CD14-positive monocyte (primary cell): ENCODE data around the gene CALR. TPM values are rescaled to one million over a fixed set of nuclear protein-coding genes. Genes with fewer than 3 reads are reported as not detected.
A peak's percentile ranks its signal among the peaks of the same experiment; 100 is the strongest.

Source experiments
- DNase-seq, 3 donors: peaks; one replicate each; pipeline ENCODE4 v3.0.0-alpha.2; 2011 to 2022
- H2AFZ ChIP-seq: 2 replicates; pipeline ENCODE4 v1.6.0; 2012; ENCODE audit warnings: mild to moderate bottlenecking, low read depth, low read length, inconsistent platforms; ENCODE audit not compliant: insufficient read depth, poor library complexity, severe bottlenecking
- H3K27ac ChIP-seq, 2 donors: 1 replicate in 1 of 2; 2 replicates in 1 of 2; pipeline ENCODE4 v1.5.1; 2012 to 2013; ENCODE audit warnings: low read length in 2 of 2, control low read depth in 1 of 2, inconsistent platforms in 1 of 2, low read depth in 1 of 2, mild to moderate bottlenecking in 1 of 2
- H3K27me3 ChIP-seq, 2 donors: one replicate each; pipeline versions ENCODE4 v1.6.0 to v1.6.1; 2011 to 2013; ENCODE audit warnings: low read length in 2 of 2; ENCODE audit not compliant: control insufficient read depth in 2 of 2, insufficient read depth in 2 of 2
- H3K36me3 ChIP-seq, 2 donors: replicated peaks in 1 of 2; 1 replicate in 1 of 2; 2 replicates in 1 of 2; pipeline versions ENCODE4 v1.5.1 to v1.6.1; 2012 to 2013; ENCODE audit warnings: low read length in 2 of 2, control low read depth in 1 of 2, inconsistent platforms in 1 of 2, mild to moderate bottlenecking in 1 of 2; ENCODE audit not compliant: insufficient read depth in 2 of 2, control insufficient read depth in 1 of 2
- H3K4me1 ChIP-seq, 2 donors: 1 replicate in 1 of 2; 2 replicates in 1 of 2; pipeline versions ENCODE4 v1.5.1 to v1.6.1; 2012 to 2013; ENCODE audit warnings: low read length in 2 of 2, control low read depth in 1 of 2, inconsistent platforms in 1 of 2, mild to moderate bottlenecking in 1 of 2, moderate library complexity in 1 of 2; ENCODE audit not compliant: insufficient read depth in 2 of 2, control insufficient read depth in 1 of 2
- H3K4me2 ChIP-seq: replicated peaks from 2 replicates; pipeline ENCODE3; 2012; ENCODE audit warnings: low read length, moderate library complexity, mild to moderate bottlenecking; ENCODE audit not compliant: poor library complexity, severe bottlenecking; ENCODE audit errors: extremely low read depth
- H3K4me3 ChIP-seq, 3 experiments: fragments of 200-600 bp in 1 of 3; sonication (generic) in 1 of 3; replicated peaks in 1 of 3; 1 replicate in 2 of 3; 2 replicates in 1 of 3; pipeline ENCODE4 v1.5.1; 2011 to 2013; ENCODE audit warnings: low read length in 3 of 3, mild to moderate bottlenecking in 3 of 3, control low read depth in 2 of 3, low read depth in 2 of 3, inconsistent platforms in 1 of 3, moderate library complexity in 1 of 3
- H3K79me2 ChIP-seq: 2 replicates; pipeline ENCODE4 v1.6.0; 2012; ENCODE audit warnings: mild to moderate bottlenecking, control low read depth, inconsistent platforms, low read length, moderate library complexity; ENCODE audit not compliant: insufficient read depth
- H3K9ac ChIP-seq: 2 replicates; pipeline ENCODE4 v1.6.0; 2017; ENCODE audit warnings: low read length, mild to moderate bottlenecking; ENCODE audit not compliant: insufficient read depth, poor library complexity, severe bottlenecking
- H3K9me3 ChIP-seq, 2 donors: replicated peaks in 1 of 2; 1 replicate in 1 of 2; 2 replicates in 1 of 2; pipeline versions ENCODE4 v1.5.1 to v1.6.1; 2012 to 2013; ENCODE audit warnings: low read length in 2 of 2, control low read depth in 1 of 2; ENCODE audit not compliant: control insufficient read depth in 1 of 2, insufficient read depth in 1 of 2
- H4K20me1 ChIP-seq: 2 replicates; pipeline ENCODE4 v1.6.0; 2012; ENCODE audit warnings: mild to moderate bottlenecking, low read length, control low read depth, moderate library complexity; ENCODE audit not compliant: insufficient read depth
- H3K27ac Mint-ChIP-seq, 7 donors: one replicate each; pipeline ENCODE4 v1.8.0; 2020; ENCODE audit warnings: mild to moderate bottlenecking in 7 of 7, mixed read lengths in 7 of 7, moderate library complexity in 6 of 7, inconsistent platforms in 2 of 7
- H3K27me3 Mint-ChIP-seq, 3 donors: one replicate each; pipeline ENCODE4 v1.8.0; 2021 to 2022; ENCODE audit warnings: low read depth in 3 of 3, mild to moderate bottlenecking in 3 of 3, mixed read lengths in 3 of 3, moderate library complexity in 3 of 3, inconsistent platforms in 1 of 3
- H3K36me3 Mint-ChIP-seq, 2 donors: one replicate each; pipeline ENCODE4 v1.8.0; 2020; ENCODE audit warnings: mixed read lengths in 2 of 2, inconsistent platforms in 1 of 2, mild to moderate bottlenecking in 1 of 2
- H3K4me1 Mint-ChIP-seq: one replicate; pipeline ENCODE4 v1.8.0; 2020; ENCODE audit warnings: mild to moderate bottlenecking, mixed read lengths
- H3K4me3 Mint-ChIP-seq, 2 donors: one replicate each; pipeline ENCODE4 v1.8.0; 2020; ENCODE audit warnings: mild to moderate bottlenecking in 2 of 2, mixed read lengths in 2 of 2, moderate library complexity in 1 of 2
- H3K9me3 Mint-ChIP-seq, 7 donors: one replicate each; pipeline ENCODE4 v1.8.0; 2020 to 2022; ENCODE audit warnings: mixed read lengths in 7 of 7, mild to moderate bottlenecking in 6 of 7, moderate library complexity in 6 of 7, inconsistent platforms in 2 of 7
- CTCF ChIP-seq: fragments of 200-600 bp; IDR thresholded peaks from one replicate; pipeline ENCODE4 v1.8.0; 2022; ENCODE audit warnings: antibody characterized with exemption, mild to moderate bottlenecking
- WGBS: methylation state at CpG from one replicate; pipeline ENCODE4 v1.1.5; 2013; ENCODE audit warnings: missing lambda C conversion rate; ENCODE audit not compliant: insufficient coverage; 5-methylcytosine and 5-hydroxymethylcytosine counted together
- intact Hi-C, 2 donors: fragments of 100-400 bp; cut with micrococcal nuclease; formaldehyde crosslinking; loops; one replicate each; pipeline versions ENCODE4 v1.15.0 to v1.15.1; 2023
- polyA plus RNA-seq, 3 donors: library from polyadenylated mRNA; depleted of rRNA in 1 of 3; unstranded in 2 of 3; stranded (reverse) in 1 of 3; fragments of 300-500 nt in 2 of 3; fragments of >200 nt in 1 of 3; fragmentation: Illumina TruSeq in 2 of 3; gene quantifications; 1 replicate in 2 of 3; 2 replicates in 1 of 3; pipeline ENCODE4 v1.2.3, GENCODE V29; 2012 to 2021

CALR gene
- polyA plus RNA-seq, 3 donors: 109 to 441 (median 133) TPM

DNA sequence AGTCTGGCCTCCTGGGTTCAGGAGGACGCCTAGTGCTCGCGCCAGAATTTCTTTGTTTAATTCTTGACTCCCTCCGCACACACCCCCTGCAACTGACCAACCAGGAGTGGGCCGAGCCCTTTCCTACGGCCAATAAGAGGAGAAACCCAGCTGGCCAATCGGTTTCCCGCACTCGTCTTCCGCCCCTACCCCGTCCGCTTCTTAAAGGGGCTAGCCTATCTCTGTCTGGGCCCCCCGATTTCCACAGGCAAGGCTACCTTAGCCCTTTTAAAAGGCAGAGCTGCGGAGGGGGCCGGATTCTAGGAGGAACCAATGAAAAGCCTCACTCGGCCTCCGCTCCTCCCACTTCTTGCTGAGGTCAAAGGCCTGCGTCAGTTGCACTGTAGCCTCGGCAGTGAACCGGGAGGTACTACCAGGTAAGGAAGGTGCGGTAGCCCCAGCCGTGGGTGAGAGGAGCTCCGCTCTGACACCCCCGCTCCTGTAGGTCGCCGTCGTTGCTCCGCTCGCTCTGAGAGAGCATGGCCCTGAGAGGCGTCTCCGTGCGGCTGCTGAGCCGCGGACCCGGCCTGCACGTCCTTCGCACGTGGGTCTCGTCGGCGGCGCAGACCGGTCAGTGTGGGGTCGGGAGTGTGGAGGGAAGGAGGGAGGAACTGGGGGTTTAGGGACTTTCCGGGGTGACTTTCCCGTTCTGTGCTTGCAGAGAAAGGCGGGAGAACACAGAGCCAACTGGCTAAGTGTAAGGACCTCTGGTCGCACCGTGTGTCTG lies 47.4 kb upstream of the CALR start, which contains the start of gene GCDH:
Gene GCDH, plus strand, starts transcription at position 374 of the 766 bp plus-strand sequence. Its CDS starts 145 bp downstream, at position 519.
- intact Hi-C loops: loop anchor here in 1 of 2 donors (5.0 kb wide), 1 partner anchor 41 kb away; the partner anchor contains the start of gene FARSA
- Histone ChIP-seq H2AFZ (peak within 1 kb of the TSS; percentile 81), H3K79me2 (peaks cover 11% of the 10 kb centered on the region), H3K9ac (peak within 1 kb of the TSS; percentile 59), H3K9me3 (no peaks in the 10 kb centered on the region), H3K4me3 (peak within 1 kb of the TSS; percentile 39 to 88 (median 75)), H3K4me2 (peak within 1 kb of the TSS; percentile 90), H4K20me1 (peaks cover 6% of the 10 kb centered on the region), H3K4me1 (peaks cover 19 to 24% of the 10 kb centered on the region in 2 donors), H3K36me3 (peaks cover 16 to 26% of the 10 kb centered on the region in 2 donors), H3K27ac (peak within 1 kb of the TSS; percentile 33 to 78), H3K27me3 (peaks cover 0 to 6% of the 10 kb centered on the region in 2 donors)
- DNase-seq: peak; percentile 96 to 99 (median 97)
- Mint-ChIP-seq H3K4me3 (peak within 1 kb of the TSS; percentile 89 to 94), H3K27ac (peak within 1 kb of the TSS; percentile 80 to 94 (median 89)), H3K4me1 (peaks cover 24% of the 10 kb centered on the region), H3K9me3 (no peaks in the 10 kb centered on the region), H3K27me3 (peaks cover 7 to 14% (median 11%) of the 10 kb centered on the region in 3 donors), H3K36me3 (peaks cover 22 to 26% of the 10 kb centered on the region in 2 donors)
- WGBS: under 1% methylated on average over 49 of the region's 49 CpGs
- no peak for TF ChIP-seq CTCF

GRCh38 chr19:12891553-12892021 lies 46.8 kb upstream of the CALR start:
- WGBS: 15% methylated on average over 20 of the region's 26 CpGs
- Histone ChIP-seq H3K4me3 (peak overlapping the region; percentile 39 to 88 (median 75)), H3K9me3 (no peaks in the 10 kb centered on the region), H3K9ac (peak overlapping the region; percentile 59), H3K27ac (peak overlapping the region; percentile 33 to 78), H2AFZ (peak overlapping the region; percentile 81), H3K4me2 (peak overlapping the region; percentile 90), H4K20me1 (peaks cover 6% of the 10 kb centered on the region), H3K79me2 (peaks cover 11% of the 10 kb centered on the region), H3K36me3 (peaks cover 22 to 32% of the 10 kb centered on the region in 2 donors), H3K4me1 (peaks cover 16 to 20% of the 10 kb centered on the region in 2 donors), H3K27me3 (no peaks in the 10 kb centered on the region)
- peak overlapping the region; percentile 89 to 94 for H3K4me3 Mint-ChIP-seq
- peak overlapping the region; percentile 80 to 94 (median 89) for H3K27ac Mint-ChIP-seq
- no peaks in the 10 kb centered on the region for H3K9me3 Mint-ChIP-seq
- no peak for TF ChIP-seq CTCF
- intact Hi-C loops: loop anchor here in 1 of 2 donors (5.0 kb wide), 1 partner anchor 41 kb away; the partner anchor contains the start of gene FARSA
- H3K4me1 Mint-ChIP-seq: peaks cover 19% of the 10 kb centered on the region
- peaks cover 26 to 32% of the 10 kb centered on the region in 2 donors for H3K36me3 Mint-ChIP-seq
- DNase-seq: no peak
- H3K27me3 Mint-ChIP-seq: peaks cover 2 to 10% (median 5%) of the 10 kb centered on the region in 3 donors
